H1 (cell line): ENCODE data around the gene PAQR8. TPM values are rescaled to one million over a fixed set of nuclear protein-coding genes. Genes with fewer than 3 reads are reported as not detected.

Experiments used
- CHD1 ChIP-seq: IDR thresholded peaks from 2 replicates; pipeline ENCODE4 v1.6.1; 2012; ENCODE audit warnings: low read depth, low read length, improper control_type of control experiment
- CHD2 ChIP-seq: IDR thresholded peaks from 2 replicates; pipeline ENCODE4 v1.6.1; 2012; ENCODE audit warnings: low read length, improper control_type of control experiment
- EZH2 ChIP-seq: fragments of 200-600 bp; sonication (generic); IDR thresholded peaks from 2 replicates; pipeline ENCODE4 v1.7.1; 2012; ENCODE audit warnings: low read depth, mild to moderate bottlenecking, moderate library complexity, low read length, inconsistent platforms; ENCODE audit not compliant: severe bottlenecking
- FOSL1 ChIP-seq: IDR thresholded peaks from 2 replicates; pipeline ENCODE4 v1.6.1; 2011; ENCODE audit warnings: mild to moderate bottlenecking, low read depth, low read length, moderate library complexity; ENCODE audit not compliant: insufficient read depth
- GTF2F1 ChIP-seq: IDR thresholded peaks from 2 replicates; pipeline ENCODE4 v1.6.1; 2012; ENCODE audit warnings: low read depth, low read length, improper control_type of control experiment, borderline replicate concordance
- HDAC2 ChIP-seq, 2 experiments: fragments of 300-600 bp in 1 of 2; sonication (generic) in 1 of 2; IDR thresholded peaks; 2 replicates each; pipeline ENCODE4 v1.6.1; 2011 to 2012; ENCODE audit warnings: low read depth in 2 of 2, low read length in 2 of 2, mild to moderate bottlenecking in 2 of 2, moderate library complexity in 2 of 2, borderline replicate concordance in 1 of 2, inconsistent platforms in 1 of 2
- KDM4A ChIP-seq: IDR thresholded peaks from one replicate; pipeline ENCODE4 v1.7.1; 2012; ENCODE audit warnings: low read depth, mild to moderate bottlenecking, moderate library complexity, low read length, inconsistent platforms; ENCODE audit not compliant: severe bottlenecking
- SAP30 ChIP-seq: fragments of 300-600 bp; sonication (generic); IDR thresholded peaks from 2 replicates; pipeline ENCODE4 v1.7.1; 2012; ENCODE audit warnings: low read length, moderate library complexity, mild to moderate bottlenecking, inconsistent platforms; ENCODE audit not compliant: insufficient read depth, insufficient replicate concordance
- SIX5 ChIP-seq: IDR thresholded peaks from 2 replicates; pipeline ENCODE4 v1.6.1; 2011; ENCODE audit warnings: mild to moderate bottlenecking, low read depth, low read length
- polyA plus RNA-seq, 7 experiments: library from polyadenylated mRNA; depleted of rRNA in 3 of 7; stranded (reverse) in 5 of 7; unstranded in 2 of 7; fragments of >200 nt in 5 of 7; fragments of 200-250 nt in 2 of 7; gene quantifications; 1 replicate in 5 of 7; 2 replicates in 1 of 7; 4 replicates in 1 of 7; pipeline versions ENCODE4 v1.2.1 to v1.2.3, GENCODE V29; 2011 to 2013; ENCODE audit warnings: missing spikeins in 2 of 7, mixed read lengths in 2 of 7
- total RNA-seq: library from RNA; stranded (reverse); fragmentation: NEBNext Ultra II Directional; extraction: Animal tissue kit (Norgen Biotek cat#: 25700); gene quantifications from 2 replicates; pipeline ENCODE4 v1.2.1, GENCODE V29; 2021

The PAQR8 gene
- total and polyA plus RNA-seq, 2 of the 8 experiments (the other 6 are each of a cell fraction or from before 2014, with no cell fraction given): 7.6 to 9.6 TPM

DNA sequence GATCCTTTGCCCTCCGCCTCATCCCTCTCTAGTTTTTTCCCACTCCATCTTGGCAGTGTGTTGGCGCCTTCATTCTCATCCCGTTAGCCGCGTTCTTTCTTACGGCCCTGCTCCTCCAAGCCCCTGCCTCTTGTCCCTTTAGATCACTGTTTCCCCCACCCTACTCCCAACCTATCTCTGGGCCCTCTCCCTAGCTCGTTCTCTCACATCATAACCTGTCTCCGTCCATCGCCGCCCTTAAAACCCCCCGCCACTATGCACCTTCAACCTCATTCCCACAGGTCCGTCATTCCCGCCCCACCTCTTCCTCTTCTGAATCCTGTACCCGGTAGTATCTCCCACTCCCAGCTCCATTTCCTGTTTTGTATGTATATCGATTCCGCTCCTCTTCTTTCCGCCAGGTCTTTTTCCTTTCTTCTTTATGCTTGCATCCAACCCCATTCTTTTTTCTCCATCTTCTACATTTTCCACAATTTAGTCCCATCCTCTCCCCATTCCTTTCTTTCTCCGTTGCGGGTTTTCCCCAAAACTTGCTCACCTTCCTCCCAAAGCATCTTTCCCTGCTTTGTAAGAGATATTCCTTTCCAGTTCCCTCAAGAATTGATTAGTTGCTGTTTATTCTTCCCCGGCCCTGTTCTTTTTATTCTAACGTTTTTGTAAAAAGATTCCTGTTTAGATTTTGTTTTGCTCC, 58.9 kb downstream of the PAQR8 start (continued):
- TF ChIP-seq SIX5: no peak
- TF ChIP-seq FOSL1: no peak
- TF ChIP-seq SAP30: no peak
- no peak for TF ChIP-seq CHD2
- TF ChIP-seq KDM4A: peak; percentile 41
- no peak for TF ChIP-seq EZH2
- TF ChIP-seq CHD1: no peak
- TF ChIP-seq HDAC2 (IDR thresholded peaks at IDR 0.05; ENCODE audit: borderline replicate concordance in 1 of 2, low read depth in 2 of 2, low read length in 2 of 2): 0 out of 4 replicates have a peak, but pooled peaks of 1 of the 2 experiments have one; percentile 44
- no peak for TF ChIP-seq GTF2F1
- TF ChIP-seq, all 59 proteins: peak for 6
